PFSK-1 (cell line): ENCODE results near the gene EPHA7.

Experiments
- POLR2AphosphoS5 ChIP-seq: IDR thresholded peaks from 2 replicates; pipeline ENCODE4 v1.6.1; 2012; ENCODE audit warnings: low read depth, mild to moderate bottlenecking, control low read depth, low read length, moderate library complexity
- SIN3A ChIP-seq: IDR thresholded peaks from 2 replicates; pipeline ENCODE4 v1.6.1; 2012; ENCODE audit warnings: mild to moderate bottlenecking, low read length, moderate library complexity, borderline replicate concordance; ENCODE audit not compliant: insufficient read depth
- TAF1 ChIP-seq: IDR thresholded peaks from 2 replicates; pipeline ENCODE4 v1.6.1; 2012; ENCODE audit warnings: low read length, control low read depth, borderline replicate concordance; ENCODE audit not compliant: insufficient read depth

DNA sequence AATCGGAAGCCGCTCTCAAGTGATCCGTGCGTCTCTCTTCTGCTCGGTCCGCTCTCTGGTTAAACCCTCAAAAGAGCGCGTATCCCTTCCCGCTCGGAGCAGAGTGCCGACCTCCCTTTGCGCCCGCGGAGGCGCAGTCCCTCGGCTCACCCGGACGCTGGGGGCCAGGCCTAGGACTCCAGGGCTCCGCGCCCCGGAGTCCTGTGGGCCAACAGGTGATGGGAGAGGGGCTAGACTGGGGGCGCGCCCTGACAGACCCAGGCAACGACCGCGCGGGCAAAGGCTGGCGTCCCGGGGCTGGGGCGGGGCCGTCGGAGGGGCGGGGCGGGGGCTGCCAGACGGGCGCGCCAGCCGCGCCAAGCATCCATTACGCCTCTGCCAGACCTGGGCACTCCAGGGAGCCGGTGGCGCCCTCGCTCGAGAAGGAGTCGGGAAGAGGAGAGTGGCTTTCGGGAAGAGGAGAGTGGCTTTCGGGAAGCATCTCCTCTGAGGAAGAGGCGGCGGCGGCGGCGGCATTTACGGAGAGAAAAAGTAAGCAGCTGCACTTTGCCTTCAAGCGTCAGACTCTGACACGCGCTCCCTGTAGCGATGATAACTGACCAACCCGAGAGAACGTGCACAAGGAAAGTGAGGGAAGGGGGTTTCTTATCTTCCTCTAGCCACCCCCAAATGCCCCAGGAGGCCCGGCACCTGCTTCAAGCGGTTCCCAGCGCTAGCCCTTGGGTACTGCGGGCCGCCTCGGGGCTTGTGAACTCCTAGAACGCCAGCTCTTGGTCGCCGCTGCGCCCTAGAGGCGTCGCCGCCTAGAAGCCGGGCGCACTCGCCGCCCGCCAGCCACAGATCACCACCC lies 2.6 kb downstream of the EPHA7 start:
- TF ChIP-seq POLR2AphosphoS5 (no peak), SIN3A (no peak), TAF1 (no peak)
